ENCODE results near the gene RASGEF1B.

RASGEF1B gene

DNA sequence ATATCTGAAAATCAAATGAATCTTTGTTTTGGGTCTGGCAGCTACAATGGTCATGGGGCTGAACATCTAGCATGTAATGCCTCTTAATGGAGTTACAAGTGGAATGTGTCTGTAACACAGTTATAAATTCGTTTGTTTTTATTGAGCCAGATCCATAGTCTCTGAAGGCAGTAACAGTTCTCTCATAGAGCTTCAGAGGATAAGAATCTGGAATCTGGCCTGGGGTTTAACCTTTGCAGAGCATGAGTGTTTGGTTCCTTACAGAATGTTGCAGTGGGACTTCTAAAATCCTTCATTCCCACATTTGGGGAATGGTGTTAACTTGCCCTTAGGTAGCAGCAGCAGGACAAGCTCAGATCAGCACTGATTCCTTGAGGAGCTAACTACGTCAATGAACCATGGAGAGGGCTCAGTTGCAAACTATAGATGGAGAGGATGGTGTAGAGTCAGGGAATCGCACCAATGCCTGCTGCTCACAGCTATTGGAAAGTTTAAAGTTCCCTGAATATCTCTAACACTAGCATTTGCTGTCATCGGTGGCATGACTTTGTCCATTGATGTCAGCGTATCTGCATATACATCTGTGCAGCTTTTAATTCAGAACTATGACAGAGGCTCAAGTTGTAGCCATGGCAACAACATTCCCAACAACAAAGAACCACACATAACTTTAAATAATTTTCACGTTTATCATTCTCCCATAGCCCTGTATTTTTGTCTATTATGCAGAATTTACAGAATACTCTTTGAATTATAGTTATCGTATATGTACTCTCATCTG is 72.2 kb downstream of the RASGEF1B start:
- no peak for DNase-seq (ENCODE audit: low read depth in 1 of 2, low spot score in 1 of 2)

DNA sequence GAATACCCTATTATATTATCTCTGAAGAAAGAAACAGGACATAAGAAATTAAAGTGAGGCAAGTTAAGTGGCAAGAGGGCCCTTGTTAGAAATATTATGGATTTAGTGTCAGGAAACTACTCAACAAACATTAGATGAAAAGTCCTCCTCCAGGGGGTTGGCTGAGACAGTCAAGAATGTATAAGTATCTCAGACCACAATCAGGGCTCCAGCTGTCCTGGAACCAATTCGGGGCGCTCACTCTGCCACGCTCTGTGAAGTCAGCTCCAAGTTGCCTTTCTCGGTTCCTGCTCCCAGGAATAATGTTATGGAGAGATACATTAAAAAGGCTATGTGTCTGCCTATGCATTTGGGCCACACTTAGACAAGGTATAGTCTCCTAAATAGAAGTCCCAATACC is 73.3 kb downstream of the RASGEF1B start:
- no peak for DNase-seq (ENCODE audit: low read depth in 1 of 2, low spot score in 1 of 2)

DNA sequence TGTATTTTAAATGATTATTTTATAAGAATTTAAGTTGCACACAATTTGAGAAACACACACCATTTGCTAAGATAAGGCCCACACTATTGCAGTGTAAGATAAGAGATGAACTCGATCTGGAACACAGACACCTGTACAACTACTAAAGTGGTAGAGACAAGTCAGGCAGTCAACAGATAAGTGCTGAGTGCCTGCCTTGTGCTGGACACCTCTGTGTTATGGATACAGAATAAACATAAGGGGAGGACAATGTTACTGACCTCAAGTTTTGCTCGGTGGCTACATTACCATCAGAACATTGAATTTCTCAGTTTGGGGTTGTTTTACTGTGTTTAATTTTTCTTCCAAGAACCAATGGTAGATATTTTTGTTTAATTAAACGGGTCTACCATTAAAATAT is 74.1 kb downstream of the RASGEF1B start:
- DNase-seq (ENCODE audit: low read depth in 1 of 2, low spot score in 1 of 2) = no peak

DNA sequence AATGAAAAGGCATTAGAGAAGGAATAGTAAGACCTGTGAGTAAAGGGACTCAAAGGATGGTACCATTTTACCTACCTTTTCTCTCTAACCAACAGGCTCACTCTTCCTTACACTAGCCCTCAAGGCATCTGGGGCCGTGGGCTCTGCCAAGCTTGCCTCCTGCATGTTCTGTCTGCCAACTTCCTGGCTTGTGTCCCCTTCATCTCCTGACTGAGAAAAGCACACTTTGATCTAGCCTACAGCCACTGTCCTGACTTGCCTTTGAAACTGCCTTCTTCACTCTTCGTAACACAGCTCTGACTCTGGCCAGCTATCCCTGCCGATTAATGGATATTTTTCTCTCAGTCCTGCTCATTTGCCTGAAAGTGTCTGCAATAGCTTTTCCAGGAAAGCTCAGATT is 76.5 kb downstream of the RASGEF1B start:
- no peak for DNase-seq (ENCODE audit: low read depth in 1 of 2, low spot score in 1 of 2)

DNA sequence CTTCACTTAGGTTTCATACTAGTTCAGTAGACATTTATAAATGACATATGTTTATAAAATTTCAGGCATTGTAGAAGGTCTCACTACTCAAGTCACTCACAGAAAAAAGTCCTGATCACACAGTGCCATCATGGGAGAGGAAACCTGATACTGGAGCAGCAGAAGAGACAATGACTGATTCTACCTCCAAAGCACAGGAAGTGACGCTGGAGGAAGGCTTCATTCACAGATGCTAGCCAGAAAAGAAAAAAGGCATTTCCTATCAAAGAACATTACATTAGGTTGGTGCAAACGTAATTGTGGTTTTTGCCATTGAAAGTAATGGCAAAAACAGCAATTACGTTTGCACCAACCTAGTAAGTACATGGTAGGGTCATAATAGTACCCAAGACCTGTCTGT is 79.5 kb downstream of the RASGEF1B start:
- no peak for DNase-seq (ENCODE audit: low read depth in 1 of 2, low spot score in 1 of 2)

DNA sequence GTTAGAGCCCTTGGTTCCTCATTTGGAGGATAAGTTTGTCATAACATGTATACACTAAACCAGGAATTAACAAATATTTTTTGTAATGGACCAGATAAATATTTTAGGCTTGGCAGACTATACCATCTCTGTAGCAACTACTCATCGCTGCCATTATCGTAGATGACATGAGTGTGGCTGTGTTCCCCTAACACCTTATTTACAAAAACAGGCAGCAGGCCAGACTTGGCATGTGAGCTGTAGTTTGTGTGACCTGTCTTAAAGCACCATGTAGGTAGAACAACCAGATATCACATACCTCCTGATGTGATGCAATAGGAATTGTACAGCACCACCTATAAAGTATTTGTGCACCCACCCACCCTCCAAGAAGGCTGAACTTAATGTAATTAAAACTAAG is 82.0 kb downstream of the RASGEF1B start:
- no peak for DNase-seq (ENCODE audit: low read depth in 1 of 2, low spot score in 1 of 2)

DNA sequence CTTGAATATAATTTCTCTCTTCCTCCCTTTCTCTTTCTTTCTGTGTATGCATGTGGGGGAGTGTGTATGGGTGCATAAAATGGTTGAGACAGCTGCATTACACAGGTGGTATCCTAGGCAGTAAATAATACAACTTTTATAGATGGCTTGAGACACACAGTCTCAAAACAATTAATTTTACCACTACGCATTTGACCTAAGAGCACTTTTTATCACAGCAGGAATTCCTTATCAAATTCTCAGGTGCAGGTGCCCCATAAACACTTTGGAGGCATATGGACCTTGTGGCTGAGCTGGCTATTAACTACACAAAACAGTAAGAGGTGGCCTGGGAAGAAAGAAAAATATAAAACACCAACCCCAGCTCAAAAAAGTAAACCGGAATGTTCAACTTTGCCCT is 91.3 kb downstream of the RASGEF1B start:
- no peak for DNase-seq (ENCODE audit: low read depth in 1 of 2, low spot score in 1 of 2)

DNA sequence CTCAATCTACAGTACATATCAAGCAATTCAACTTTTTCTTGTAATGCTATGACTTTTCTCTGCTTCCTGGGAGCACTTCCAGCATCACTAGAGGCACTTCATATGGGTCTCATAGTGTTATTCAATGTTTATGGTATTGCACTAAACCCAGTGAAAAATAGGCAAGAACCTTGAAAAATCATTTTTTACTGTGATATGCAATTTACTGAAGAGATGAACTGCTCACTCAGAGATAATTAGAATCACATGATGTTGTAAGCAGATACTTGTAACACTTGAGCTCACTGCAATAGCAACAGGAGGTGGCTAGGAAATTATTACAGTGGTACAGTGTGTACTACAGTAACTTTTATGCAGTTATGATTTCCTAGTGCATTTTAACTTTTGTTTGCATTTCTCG is 93.3 kb downstream of the RASGEF1B start:
- no peak for DNase-seq (ENCODE audit: low read depth in 1 of 2, low spot score in 1 of 2)

DNA sequence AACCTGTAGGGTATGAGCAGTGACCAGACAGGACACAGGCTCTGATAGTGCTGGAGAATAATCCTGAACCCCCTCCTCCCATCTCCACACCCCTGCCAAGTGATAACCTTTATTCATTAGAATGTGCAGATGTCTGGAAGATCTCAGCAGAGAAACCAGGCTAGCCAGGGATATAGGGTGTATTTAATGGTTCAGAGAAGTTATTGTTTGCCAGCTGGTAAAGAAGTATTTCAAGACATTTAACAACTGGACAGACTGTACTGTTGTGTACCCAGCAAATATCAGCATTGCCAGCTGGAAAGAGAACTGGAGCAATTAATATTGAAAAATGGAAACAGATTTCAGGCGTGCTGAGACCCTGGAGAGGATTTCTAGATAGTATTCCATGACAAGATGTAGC is 94.5 kb downstream of the RASGEF1B start:
- DNase-seq (ENCODE audit: low read depth in 1 of 2, low spot score in 1 of 2) = no peak

DNA sequence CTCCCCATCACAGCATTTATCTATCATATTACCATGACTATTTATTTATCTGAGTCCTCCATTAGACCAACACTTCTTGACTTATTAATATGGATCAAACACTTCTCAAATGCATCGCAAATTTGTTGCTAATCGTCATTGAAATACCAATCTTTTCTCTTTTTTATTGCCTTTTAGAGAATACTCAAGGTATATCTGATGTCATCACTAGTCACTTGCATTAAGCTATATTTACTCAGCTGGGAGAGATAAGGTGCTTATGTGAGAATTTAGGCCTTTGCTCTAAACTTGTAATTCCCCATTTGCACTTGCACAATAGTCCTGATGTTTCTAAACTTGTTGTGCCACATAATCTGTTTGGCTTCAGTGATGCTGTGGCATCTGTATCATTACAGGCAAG is 95.0 kb downstream of the RASGEF1B start:
- no peak for DNase-seq (ENCODE audit: low read depth in 1 of 2, low spot score in 1 of 2)

All from activated T-helper 1 cell treated with anti-CD3 and anti-CD28 coated beads, Interleukin-2, amount 50 U/mL, for 16 hours (primary cell).